Measurements from ENCODE around the gene FGR. TPM values are rescaled to one million over a fixed set of nuclear protein-coding genes. Genes with fewer than 3 reads are reported as not detected.

Gene FGR
- total and polyA plus RNA-seq, 2 of the 13 experiments (the other 11 are each of a cell fraction or from before 2014, with no cell fraction given) = not detected

- TF ChIP-seq FOXP4 (CRISPR knock-in tag; IDR thresholded peaks at IDR 0.05) (peak; percentile 93), RBM39 (IDR thresholded peaks at IDR 0.05; ENCODE audit: low read depth, low read length, poor library complexity, severe bottlenecking) (peak; percentile 59), MLX (CRISPR knock-in tag; IDR thresholded peaks at IDR 0.05) (peak; percentile 92), ZNF790 (CRISPR knock-in tag; IDR thresholded peaks at IDR 0.05; ENCODE audit: borderline replicate concordance) (peak; percentile 10; the same call in 1 of the 2 replicates), MEF2D (CRISPR knock-in tag; IDR thresholded peaks at IDR 0.05) (peak; percentile 79), ZSCAN9 (CRISPR knock-in tag; IDR thresholded peaks at IDR 0.05; ENCODE audit: borderline replicate concordance) (no peak), RBAK (CRISPR knock-in tag; IDR thresholded peaks at IDR 0.05) (peak; percentile 62; the same call in 1 of the 2 replicates), ZFP62 (CRISPR knock-in tag; IDR thresholded peaks at IDR 0.05) (no peak), PAF1 (CRISPR knock-in tag; IDR thresholded peaks at IDR 0.05) (no peak), CAMTA2 (CRISPR knock-in tag; IDR thresholded peaks at IDR 0.05; ENCODE audit: borderline replicate concordance) (no peak), ERF (CRISPR knock-in tag; IDR thresholded peaks at IDR 0.05) (peak; percentile 96), ZNF138 (CRISPR knock-in tag; IDR thresholded peaks at IDR 0.05; ENCODE audit: low read depth) (no peak), ZXDC (CRISPR knock-in tag; IDR thresholded peaks at IDR 0.05) (0 out of 2 replicates have a peak, but pooled peaks have one; percentile 75), ZFYVE20 (CRISPR knock-in tag; IDR thresholded peaks at IDR 0.05; ENCODE audit: borderline replicate concordance, low read depth) (no peak), ARNTL (CRISPR knock-in tag; IDR thresholded peaks at IDR 0.05) (peak; percentile 87), MEIS1 (CRISPR knock-in tag; IDR thresholded peaks at IDR 0.05; ENCODE audit: borderline replicate concordance) (peak; percentile 83), ZNF546 (CRISPR knock-in tag; conservative IDR thresholded peaks at IDR 0.05) (no peak), FOXA1 (IDR thresholded peaks at IDR 0.05) (no peak), FOXA1 (CRISPR knock-in tag; IDR thresholded peaks at IDR 0.05) (0 out of 2 replicates have a peak, but pooled peaks have one; percentile 32), ZNF605 (CRISPR knock-in tag; IDR thresholded peaks at IDR 0.05) (peak; percentile 86), IKZF5 (CRISPR knock-in tag; IDR thresholded peaks at IDR 0.05) (peak; percentile 97), ZNF12 (CRISPR knock-in tag; IDR thresholded peaks at IDR 0.05) (0 out of 2 replicates have a peak, but pooled peaks have one; percentile 30)
Measured at GRCh38 chr1:27607239-27607804, 27.7 kb downstream of the FGR start (continued).
